ENCODE data around the gene FKBP1A.

- TF ChIP-seq CTCF (IDR thresholded peaks at IDR 0.05; ENCODE audit: low read depth, low read length), result no peak
- no peak for TF ChIP-seq MAX (IDR thresholded peaks at IDR 0.05; ENCODE audit: low read depth, low read length)
Observed at GRCh38 chr20:1393507-1393882, 641 bp upstream of the FKBP1A start.
